Measurements from ENCODE around the gene NCCRP1. TPM values are rescaled to one million over a fixed set of nuclear protein-coding genes. Genes with fewer than 3 reads are reported as not detected.
"Not testable (repeated sequence)": the region's sequence is repeated elsewhere in the genome, so short reads cannot be mapped to it uniquely, and the experiment has no call there.

Gene NCCRP1
- total RNA-seq, 4 donors from 2014 or later: not detected

GRCh38 chr19:39217094-39217493 is 20.3 kb downstream of the NCCRP1 start:
- H3K27me3 ChIP-seq: peaks cover 0 to 21% of the 10 kb centered on the region in 2 donors
- no peak for DNase-seq (ENCODE audit: low spot score in 2 of 2)
- TF ChIP-seq EP300 (IDR thresholded peaks at IDR 0.05) (no peak), POLR2A (IDR thresholded peaks at IDR 0.05) (no peak), CTCF (IDR thresholded peaks at IDR 0.05) (no peak)
- no peaks in the 10 kb centered on the region for H3K4me1 ChIP-seq
- H3K27ac ChIP-seq: no peak overlapping the region
- WGBS, 2 donors: 85 to 86% methylated on average over 5 of the region's 5 CpGs
- H3K4me3 ChIP-seq: no peak overlapping the region
- no peaks in the 10 kb centered on the region for H3K36me3 ChIP-seq
- peaks cover 0 to 31% (median 0%) of the 10 kb centered on the region in 4 donors for H3K9me3 ChIP-seq

- H3K4me1 ChIP-seq: no peaks in the 10 kb centered on the region
- H3K36me3 ChIP-seq: no peaks in the 10 kb centered on the region
- H3K4me3 ChIP-seq: no peak overlapping the region
- H3K9me3 ChIP-seq: peaks cover 0 to 31% (median 0%) of the 10 kb centered on the region in 4 donors
- WGBS, 2 donors: 78 to 89% methylated on average over 15 of the region's 15 CpGs
- peaks cover 0 to 25% of the 10 kb centered on the region in 2 donors for H3K27me3 ChIP-seq
- no peak for TF ChIP-seq CTCF (IDR thresholded peaks at IDR 0.05)
- no peak for TF ChIP-seq EP300 (IDR thresholded peaks at IDR 0.05)
- H3K27ac ChIP-seq: no peak overlapping the region
- DNase-seq (ENCODE audit: low spot score in 2 of 2): no peak
These were observed 21.7 kb downstream of the NCCRP1 start for GRCh38 chr19:39218230-39219007.

- not testable (repeated sequence) for H3K27ac ChIP-seq; H3K36me3 ChIP-seq; H3K4me3 ChIP-seq; H3K4me1 ChIP-seq; DNase-seq (ENCODE audit: low spot score in 2 of 2)
- Histone ChIP-seq H3K9me3 (peaks cover 0 to 31% (median 0%) of the 10 kb centered on the region in 4 donors), H3K27me3 (peaks cover 0 to 25% of the 10 kb centered on the region in 2 donors)
- 71% methylated on average over 10 of the region's 10 CpGs for WGBS, 2 donors
These were observed 22.3 kb downstream of the NCCRP1 start for GRCh38 chr19:39219108-39219507.

- Histone ChIP-seq H3K9me3 (no peaks in the 10 kb centered on the region), H3K4me3 (no peak overlapping the region), H3K27ac (no peak overlapping the region), H3K4me1 (no peaks in the 10 kb centered on the region), H3K27me3 (peaks cover 0 to 8% of the 10 kb centered on the region in 2 donors), H3K36me3 (no peaks in the 10 kb centered on the region)
- 15 to 21% methylated on average over 4 of the region's 4 CpGs for WGBS, 2 donors
- TF ChIP-seq CTCF (IDR thresholded peaks at IDR 0.05): no peak
- TF ChIP-seq EP300 (IDR thresholded peaks at IDR 0.05): no peak
- TF ChIP-seq POLR2A (IDR thresholded peaks at IDR 0.05): no peak
- DNase-seq (ENCODE audit: low spot score in 2 of 2): no peak
These were observed 27.0 kb downstream of the NCCRP1 start for GRCh38 chr19:39223703-39224279.

- WGBS, 2 donors: 23 to 31% methylated on average over 3 of the region's 3 CpGs
- no peak for TF ChIP-seq EP300 (IDR thresholded peaks at IDR 0.05)
- no peak for TF ChIP-seq CTCF (IDR thresholded peaks at IDR 0.05)
- no peak for TF ChIP-seq POLR2A (IDR thresholded peaks at IDR 0.05)
- Histone ChIP-seq H3K27me3 (peaks cover 0 to 4% of the 10 kb centered on the region in 2 donors), H3K27ac (no peak overlapping the region), H3K4me3 (no peak overlapping the region), H3K36me3 (no peaks in the 10 kb centered on the region), H3K9me3 (peaks cover 0 to under 1% (median 0%) of the 10 kb centered on the region in 4 donors), H3K4me1 (no peaks in the 10 kb centered on the region)
- DNase-seq (ENCODE audit: low spot score in 2 of 2): no peak
These were observed 28.1 kb downstream of the NCCRP1 start for GRCh38 chr19:39224910-39225309.
